ENCODE measurements around the gene GNPTAB. TPM values are rescaled to one million over a fixed set of nuclear protein-coding genes. Genes with fewer than 3 reads are reported as not detected.

GNPTAB gene
- total RNA-seq, 4 donors from 2014 or later, result 18.0 to 36.3 (median 32.5) TPM

- H3K4me3 ChIP-seq, result no peak overlapping the region
- no peak for TF ChIP-seq POLR2A (IDR thresholded peaks at IDR 0.05)
- TF ChIP-seq EP300 (IDR thresholded peaks at IDR 0.05), result no peak
- TF ChIP-seq, protein P1, sequence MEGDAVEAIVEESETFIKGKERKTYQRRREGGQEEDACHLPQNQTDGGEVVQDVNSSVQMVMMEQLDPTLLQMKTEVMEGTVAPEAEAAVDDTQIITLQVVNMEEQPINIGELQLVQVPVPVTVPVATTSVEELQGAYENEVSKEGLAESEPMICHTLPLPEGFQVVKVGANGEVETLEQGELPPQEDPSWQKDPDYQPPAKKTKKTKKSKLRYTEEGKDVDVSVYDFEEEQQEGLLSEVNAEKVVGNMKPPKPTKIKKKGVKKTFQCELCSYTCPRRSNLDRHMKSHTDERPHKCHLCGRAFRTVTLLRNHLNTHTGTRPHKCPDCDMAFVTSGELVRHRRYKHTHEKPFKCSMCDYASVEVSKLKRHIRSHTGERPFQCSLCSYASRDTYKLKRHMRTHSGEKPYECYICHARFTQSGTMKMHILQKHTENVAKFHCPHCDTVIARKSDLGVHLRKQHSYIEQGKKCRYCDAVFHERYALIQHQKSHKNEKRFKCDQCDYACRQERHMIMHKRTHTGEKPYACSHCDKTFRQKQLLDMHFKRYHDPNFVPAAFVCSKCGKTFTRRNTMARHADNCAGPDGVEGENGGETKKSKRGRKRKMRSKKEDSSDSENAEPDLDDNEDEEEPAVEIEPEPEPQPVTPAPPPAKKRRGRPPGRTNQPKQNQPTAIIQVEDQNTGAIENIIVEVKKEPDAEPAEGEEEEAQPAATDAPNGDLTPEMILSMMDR (IDR thresholded peaks at IDR 0.05), result no peak
- H3K4me1 ChIP-seq, result no peaks in the 10 kb centered on the region
- 73 to 80% methylated on average over 2 of the region's 2 CpGs for WGBS, 2 donors
- no peak for DNase-seq (ENCODE audit: low spot score in 2 of 2)
- H3K27me3 ChIP-seq, result no peaks in the 10 kb centered on the region
- peaks cover 0 to 68% (median 0%) of the 10 kb centered on the region in 3 donors for H3K36me3 ChIP-seq
- H3K9me3 ChIP-seq, result no peaks in the 10 kb centered on the region
- H3K27ac ChIP-seq, result no peak overlapping the region
These were observed 97.6 kb downstream of the GNPTAB start for GRCh38 chr12:101733166-101733565.

GRCh38 chr12:101732318-101732717 is 98.4 kb downstream of the GNPTAB start:
- 95 to 100% methylated on average over 1 of the region's 1 CpG for WGBS, 2 donors
- Histone ChIP-seq H3K36me3 (peaks cover 0 to 64% (median 0%) of the 10 kb centered on the region in 3 donors), H3K9me3 (no peaks in the 10 kb centered on the region), H3K4me1 (no peaks in the 10 kb centered on the region), H3K27ac (no peak overlapping the region), H3K27me3 (no peaks in the 10 kb centered on the region), H3K4me3 (no peak overlapping the region)
- TF ChIP-seq, protein P1 (IDR thresholded peaks at IDR 0.05), result no peak
- TF ChIP-seq EP300 (IDR thresholded peaks at IDR 0.05) (no peak), POLR2A (IDR thresholded peaks at IDR 0.05) (no peak)
- DNase-seq (ENCODE audit: low spot score in 2 of 2), result no peak

DNA sequence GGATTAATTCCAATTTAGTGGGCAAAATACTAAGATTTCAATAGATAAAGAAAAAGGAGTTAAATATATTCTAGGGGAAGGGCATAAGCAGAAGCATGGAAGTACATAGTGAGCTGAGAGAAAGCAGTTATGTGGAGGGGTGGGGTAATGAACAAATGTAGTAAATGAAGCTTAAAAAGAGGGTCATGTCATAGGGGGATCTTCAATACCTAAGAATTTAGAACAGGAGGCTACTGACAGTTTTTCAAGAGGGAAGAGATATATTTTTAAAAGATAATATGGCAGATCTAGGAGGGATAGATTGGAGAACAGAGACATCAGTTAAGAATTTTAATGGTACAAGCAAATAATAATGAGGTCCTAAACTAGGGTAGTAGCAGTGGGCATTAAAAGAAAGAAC is 100.9 kb downstream of the GNPTAB start:
- DNase-seq (ENCODE audit: low spot score in 2 of 2), result no peak

GRCh38 chr12:101727098-101727497 is 103.7 kb downstream of the GNPTAB start:
- Histone ChIP-seq H3K27me3 (no peaks in the 10 kb centered on the region), H3K27ac (no peak overlapping the region), H3K36me3 (peaks cover 0 to 78% (median 5%) of the 10 kb centered on the region in 3 donors), H3K9me3 (no peaks in the 10 kb centered on the region), H3K4me1 (no peaks in the 10 kb centered on the region), H3K4me3 (no peak overlapping the region)
- DNase-seq (ENCODE audit: low spot score in 2 of 2), result no peak
- TF ChIP-seq EP300 (IDR thresholded peaks at IDR 0.05), result no peak

More for the DNA sequence above, 100.9 kb downstream of the GNPTAB start:
- no peak for TF ChIP-seq POLR2A (IDR thresholded peaks at IDR 0.05)
- TF ChIP-seq EP300 (IDR thresholded peaks at IDR 0.05), result no peak
- TF ChIP-seq, protein P1 (IDR thresholded peaks at IDR 0.05), result no peak
- H3K9me3 ChIP-seq, result no peaks in the 10 kb centered on the region
- H3K27ac ChIP-seq, result no peak overlapping the region
- H3K36me3 ChIP-seq, result peaks cover 0 to 78% (median 0%) of the 10 kb centered on the region in 3 donors
- no peaks in the 10 kb centered on the region for H3K27me3 ChIP-seq
- no peaks in the 10 kb centered on the region for H3K4me1 ChIP-seq
- no peak overlapping the region for H3K4me3 ChIP-seq

- TF ChIP-seq EP300 (IDR thresholded peaks at IDR 0.05), result no peak
- TF ChIP-seq, protein P1 (IDR thresholded peaks at IDR 0.05), result no peak
- TF ChIP-seq POLR2A (IDR thresholded peaks at IDR 0.05), result no peak
- H3K9me3 ChIP-seq, result no peaks in the 10 kb centered on the region
- peaks cover 0 to 58% (median 5%) of the 10 kb centered on the region in 3 donors for H3K36me3 ChIP-seq
- WGBS, 2 donors, result 96 to 98% methylated on average over 4 of the region's 4 CpGs
- H3K27me3 ChIP-seq, result no peaks in the 10 kb centered on the region
- no peak for DNase-seq (ENCODE audit: low spot score in 2 of 2)
- no peaks in the 10 kb centered on the region for H3K4me1 ChIP-seq
- no peak overlapping the region for H3K4me3 ChIP-seq
- H3K27ac ChIP-seq, result no peak overlapping the region
These were observed 108.4 kb downstream of the GNPTAB start for GRCh38 chr12:101722392-101722791.

DNA sequence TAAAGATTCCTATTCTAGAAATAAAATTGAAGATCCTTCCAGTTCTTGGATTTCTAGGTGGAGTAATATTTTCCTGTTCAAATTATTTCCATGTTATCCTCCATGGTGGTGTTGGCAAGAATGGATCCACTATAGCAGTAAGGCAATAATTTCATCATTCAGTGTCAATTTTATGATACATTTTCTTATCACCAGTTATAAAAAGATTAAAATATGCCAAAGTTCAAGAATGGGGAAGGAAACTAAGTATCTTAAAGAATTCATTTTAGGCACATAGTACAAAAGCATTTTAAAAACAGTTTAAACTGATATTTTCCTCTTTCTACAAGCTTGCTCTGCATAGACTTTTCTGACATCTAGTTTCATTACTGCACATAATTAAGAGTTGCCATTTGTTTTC is 110.6 kb downstream of the GNPTAB start:
- no peak for DNase-seq (ENCODE audit: low spot score in 2 of 2)

More for the DNA sequence above, 110.6 kb downstream of the GNPTAB start:
- Histone ChIP-seq H3K27ac (no peak overlapping the region), H3K36me3 (peaks cover 0 to 40% (median 5%) of the 10 kb centered on the region in 3 donors), H3K9me3 (no peaks in the 10 kb centered on the region), H3K4me1 (peaks cover 0 to 11% (median 0%) of the 10 kb centered on the region in 4 donors), H3K27me3 (no peaks in the 10 kb centered on the region), H3K4me3 (no peak overlapping the region)
- TF ChIP-seq POLR2A (IDR thresholded peaks at IDR 0.05), result no peak
- TF ChIP-seq, protein P1 (IDR thresholded peaks at IDR 0.05), result no peak
- no peak for TF ChIP-seq EP300 (IDR thresholded peaks at IDR 0.05)

Measured in tibial nerve (tissue), 4 donors.